GM12874 (cell line): ENCODE data around the gene MAST2.

ENCODE experiments used
- TF ChIP-seq, protein P1 (sequence below): IDR thresholded peaks from 2 replicates; pipeline ENCODE4 v1.5.1; 2011; ENCODE audit warnings: low read depth, mild to moderate bottlenecking, control low read depth, low read length, moderate library complexity; ENCODE audit not compliant: insufficient read depth

Gene MAST2

DNA sequence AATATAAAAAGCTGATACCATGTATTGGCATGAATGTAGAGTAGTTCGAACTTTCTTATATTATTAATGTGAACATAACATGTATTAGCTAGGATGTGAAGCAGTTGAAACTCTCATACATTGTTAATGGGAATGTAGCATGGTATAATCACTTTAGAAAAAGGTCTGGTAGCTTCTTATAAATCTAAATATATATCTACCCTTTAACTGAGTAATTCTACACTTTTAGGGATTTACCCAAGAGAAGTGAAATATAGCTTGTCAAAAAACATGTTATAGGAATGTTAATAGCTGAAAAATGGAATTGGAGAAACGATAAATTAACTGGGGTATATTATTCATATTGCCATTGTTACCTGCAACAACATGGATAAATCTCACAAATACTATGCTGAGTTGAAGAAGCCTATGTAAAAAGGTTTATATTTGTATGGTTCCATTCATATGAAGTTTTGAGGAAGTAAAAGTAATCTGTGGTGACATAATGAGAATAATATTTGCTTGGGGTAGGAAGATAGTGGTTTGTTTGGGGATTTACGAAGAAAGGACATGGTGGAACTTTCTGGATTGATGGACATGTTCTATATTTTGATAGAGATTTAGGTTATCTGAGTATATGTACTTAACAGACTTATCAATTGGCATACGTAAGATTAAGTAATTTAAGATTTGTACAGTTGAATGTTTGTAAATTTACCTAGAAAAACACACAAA, 76.6 kb downstream of the MAST2 start:
- TF ChIP-seq, protein P1, sequence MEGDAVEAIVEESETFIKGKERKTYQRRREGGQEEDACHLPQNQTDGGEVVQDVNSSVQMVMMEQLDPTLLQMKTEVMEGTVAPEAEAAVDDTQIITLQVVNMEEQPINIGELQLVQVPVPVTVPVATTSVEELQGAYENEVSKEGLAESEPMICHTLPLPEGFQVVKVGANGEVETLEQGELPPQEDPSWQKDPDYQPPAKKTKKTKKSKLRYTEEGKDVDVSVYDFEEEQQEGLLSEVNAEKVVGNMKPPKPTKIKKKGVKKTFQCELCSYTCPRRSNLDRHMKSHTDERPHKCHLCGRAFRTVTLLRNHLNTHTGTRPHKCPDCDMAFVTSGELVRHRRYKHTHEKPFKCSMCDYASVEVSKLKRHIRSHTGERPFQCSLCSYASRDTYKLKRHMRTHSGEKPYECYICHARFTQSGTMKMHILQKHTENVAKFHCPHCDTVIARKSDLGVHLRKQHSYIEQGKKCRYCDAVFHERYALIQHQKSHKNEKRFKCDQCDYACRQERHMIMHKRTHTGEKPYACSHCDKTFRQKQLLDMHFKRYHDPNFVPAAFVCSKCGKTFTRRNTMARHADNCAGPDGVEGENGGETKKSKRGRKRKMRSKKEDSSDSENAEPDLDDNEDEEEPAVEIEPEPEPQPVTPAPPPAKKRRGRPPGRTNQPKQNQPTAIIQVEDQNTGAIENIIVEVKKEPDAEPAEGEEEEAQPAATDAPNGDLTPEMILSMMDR = no peak

DNA sequence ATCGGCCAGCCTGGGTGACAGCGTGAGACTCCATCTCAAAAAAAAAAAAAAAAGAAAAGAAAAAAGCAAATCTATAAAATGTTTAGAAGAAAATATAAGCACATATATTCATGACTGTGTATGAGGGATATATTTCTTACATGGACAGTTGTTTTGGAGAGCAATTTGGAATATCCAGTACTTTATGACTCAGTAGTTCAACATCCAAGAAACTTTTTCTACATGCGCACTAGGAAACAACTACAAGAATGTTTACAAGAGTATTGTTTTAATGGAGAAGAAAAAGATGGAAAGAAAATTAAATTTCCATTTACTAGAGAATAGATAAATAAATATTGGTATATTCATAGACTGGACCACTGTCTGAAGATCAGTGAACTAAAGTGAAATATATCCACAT, 77.5 kb downstream of the MAST2 start:
- TF ChIP-seq, protein P1 = no peak

DNA sequence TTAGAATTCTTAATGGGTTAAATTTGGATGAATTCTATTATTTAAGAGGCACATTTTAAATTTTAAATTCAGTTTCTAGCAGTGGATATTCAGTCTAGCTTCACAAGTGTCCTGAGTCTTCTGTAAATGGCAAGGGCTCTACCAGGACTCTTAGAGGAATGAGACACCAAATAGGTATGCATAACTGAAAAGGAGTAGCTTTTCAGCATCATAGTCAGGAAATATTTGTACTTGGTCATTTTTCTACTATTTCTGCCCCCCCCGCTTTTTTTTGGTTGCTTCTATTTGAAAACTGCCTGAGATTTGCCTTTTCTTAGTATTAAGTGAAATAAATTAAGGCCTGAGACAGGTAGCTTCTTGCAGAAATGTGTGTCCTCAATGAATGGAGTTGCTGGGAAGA, 80.2 kb downstream of the MAST2 start:
- TF ChIP-seq, protein P1 = no peak

DNA sequence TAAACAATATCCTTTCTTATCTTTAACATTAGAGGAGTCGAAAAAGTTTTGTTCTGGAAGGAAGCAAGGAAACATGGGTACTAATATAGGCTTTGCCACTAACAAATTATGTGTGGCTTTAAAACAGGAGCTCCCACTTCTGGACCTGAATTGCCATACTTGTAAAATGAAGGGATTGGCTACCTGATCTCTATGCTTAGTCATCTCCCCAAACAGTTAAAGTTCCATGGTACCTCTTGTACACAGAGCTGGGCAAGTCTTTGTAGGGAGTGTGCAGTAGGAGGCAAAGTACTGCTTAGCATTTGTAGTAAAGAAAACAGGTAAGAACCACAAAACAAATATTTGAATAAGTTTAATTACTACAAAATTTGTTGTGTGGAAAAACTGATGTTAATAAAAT, 81.3 kb downstream of the MAST2 start:
- TF ChIP-seq, protein P1 = no peak

DNA sequence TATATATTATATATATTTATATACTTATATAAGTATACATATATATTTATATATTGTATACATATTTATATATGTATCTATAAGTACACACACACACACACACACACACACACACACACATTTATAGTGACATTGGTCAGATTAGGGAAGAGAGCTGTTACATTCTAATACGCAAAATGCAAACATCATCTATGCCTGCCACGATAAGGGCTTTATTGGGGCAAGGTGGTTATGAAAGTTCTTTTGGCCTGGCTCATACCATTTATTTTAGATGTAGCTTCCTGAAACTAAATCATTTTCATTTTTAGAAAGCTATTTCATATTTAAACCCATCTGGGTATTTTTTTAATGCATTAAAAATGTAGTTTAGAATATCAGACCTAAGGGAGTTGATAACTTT, 82.8 kb downstream of the MAST2 start:
- TF ChIP-seq, protein P1 = no peak

DNA sequence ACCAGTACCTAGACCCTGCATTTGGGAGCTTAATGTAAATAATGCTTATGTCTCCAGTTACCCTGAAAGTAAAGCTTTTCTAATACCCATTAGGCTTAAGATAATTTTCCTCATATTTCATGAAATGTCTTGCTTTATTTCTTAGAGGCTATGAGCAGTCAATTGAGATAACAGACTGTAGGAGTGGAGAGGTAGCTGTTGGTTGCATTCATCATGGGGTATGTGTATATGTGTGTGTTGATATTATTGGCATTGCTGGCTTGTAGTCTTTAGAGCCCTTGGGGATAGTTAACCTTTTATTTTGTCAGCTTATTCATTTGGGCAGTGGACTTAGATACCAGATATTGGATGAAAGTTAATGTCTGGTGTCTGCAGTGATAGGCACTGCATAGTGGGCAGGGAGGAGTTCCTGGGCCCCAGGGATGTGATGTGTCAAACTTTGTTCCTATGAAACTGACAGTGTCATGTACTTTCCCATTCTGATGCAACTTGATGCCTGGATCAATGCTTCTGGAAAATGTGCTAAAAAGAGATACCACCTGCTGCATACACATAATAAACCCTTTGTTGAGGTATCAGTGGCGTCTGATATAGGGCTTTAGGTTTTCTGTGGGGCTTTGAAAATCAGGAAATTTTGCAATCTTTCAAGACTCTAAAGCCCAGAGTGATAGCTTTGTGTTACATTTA, 83.9 kb downstream of the MAST2 start:
- TF ChIP-seq, protein P1 = no peak

DNA sequence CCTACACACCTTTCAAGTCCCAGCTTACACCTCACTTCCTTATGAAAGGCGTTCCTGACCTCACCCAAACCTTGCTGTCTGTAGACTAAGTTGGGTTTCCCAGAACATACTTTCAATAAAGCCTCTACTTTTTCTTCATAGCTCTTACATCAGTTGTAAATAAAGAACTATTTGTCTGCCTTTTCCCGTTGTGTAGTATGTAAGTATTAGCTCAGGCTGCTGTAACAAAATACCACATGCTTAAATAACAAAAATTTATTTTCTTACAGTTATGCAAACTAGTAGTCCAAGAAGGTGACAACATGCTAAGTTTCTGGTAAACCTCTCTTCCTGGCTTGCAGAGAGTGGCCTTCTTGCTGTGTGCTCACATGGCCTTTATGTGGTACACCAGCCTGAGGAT, 86.7 kb downstream of the MAST2 start:
- TF ChIP-seq, protein P1 = no peak
